ENCODE data around the gene CYP2D6. TPM values are rescaled to one million over a fixed set of nuclear protein-coding genes. Genes with fewer than 3 reads are reported as not detected.
"Not testable (repeated sequence)": the region's sequence is repeated elsewhere in the genome, so short reads cannot be mapped to it uniquely, and the experiment has no call there.

CYP2D6 gene
- total and polyA plus RNA-seq, 4 donors: 0.79 to 9.9 (median 3.4) TPM

DNA sequence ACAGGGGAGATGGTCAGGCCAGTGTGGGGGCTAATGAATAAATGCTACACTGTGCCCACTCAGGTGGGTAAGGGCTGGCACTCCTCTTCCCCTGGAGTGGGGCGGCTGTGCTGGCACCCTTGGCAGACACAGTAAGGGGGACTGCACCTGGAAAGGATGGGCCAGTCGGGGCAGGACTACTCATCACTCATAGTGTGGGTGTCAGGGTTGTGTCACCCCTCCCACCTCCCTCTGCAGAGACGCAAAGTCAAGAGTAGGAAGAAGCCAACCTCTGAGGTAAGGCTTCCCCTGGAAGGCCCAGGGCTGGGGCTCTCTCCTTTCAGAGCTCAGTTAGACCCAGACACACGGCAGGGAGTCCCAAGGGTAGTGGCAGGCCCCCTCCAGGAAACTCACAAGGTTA is 7.1 kb downstream of the CYP2D6 start:
- H3K9me3 ChIP-seq (ENCODE audit: control insufficient read depth, insufficient read depth, low read length); H3K27me3 ChIP-seq (ENCODE audit: control insufficient read depth, insufficient read depth, low read length); H3K4me1 ChIP-seq (ENCODE audit: control insufficient read depth, insufficient read depth, low read length); DNase-seq (ENCODE audit: low read depth in 4 of 6, low spot score in 6 of 6); H3K27ac ChIP-seq (ENCODE audit: low read depth, low read length); H3K4me3 ChIP-seq (ENCODE audit: low read depth, low read length): not testable (repeated sequence)
- peaks cover 19% of the 10 kb centered on the region for H3K36me3 ChIP-seq (ENCODE audit: control insufficient read depth, insufficient read depth, low read length)
- no CpG with 5 or more reads among the region's 4 CpGs for WGBS (ENCODE audit: insufficient coverage)

DNA sequence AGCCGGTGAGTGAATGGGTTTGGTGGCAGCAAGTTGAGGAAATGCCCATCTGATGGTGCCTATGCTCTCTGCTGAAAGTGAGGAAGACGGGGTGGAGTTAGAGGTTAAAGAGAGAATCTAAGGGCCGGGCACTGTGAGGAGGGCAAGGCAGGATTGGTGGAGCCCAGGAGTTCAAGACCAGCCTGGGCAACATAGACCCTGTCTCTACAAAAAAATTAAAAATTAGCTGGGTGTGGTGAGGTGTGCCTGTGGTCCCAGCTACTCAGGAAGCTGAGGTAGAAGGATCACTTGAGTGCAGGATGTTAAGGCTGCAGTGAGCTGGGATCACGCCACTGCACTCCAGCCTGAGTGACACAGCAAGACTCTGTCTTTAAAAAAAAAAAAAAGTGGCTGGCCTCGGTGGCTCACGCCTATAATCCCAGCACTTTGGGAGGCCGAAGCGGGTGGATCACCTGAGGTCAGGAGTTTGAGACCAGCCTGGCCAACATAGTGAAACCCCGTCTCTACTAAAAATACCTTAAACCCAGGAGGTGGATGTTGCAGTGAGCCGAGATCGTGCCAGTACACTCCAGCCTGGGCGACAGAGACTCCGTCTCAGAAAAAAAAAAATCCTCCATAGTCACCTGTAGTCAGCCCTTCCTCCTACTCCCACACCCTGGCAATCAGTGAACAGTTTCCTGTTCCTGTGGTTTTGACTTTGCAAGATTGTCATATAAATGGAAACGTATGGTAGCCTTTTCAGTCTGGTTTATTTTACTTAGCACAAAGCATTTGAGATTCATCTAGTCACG is 10.2 kb downstream of the CYP2D6 start:
- not testable (repeated sequence) for H3K9me3 ChIP-seq (ENCODE audit: control insufficient read depth, insufficient read depth, low read length); H3K27ac ChIP-seq (ENCODE audit: low read depth, low read length); DNase-seq (ENCODE audit: low read depth in 4 of 6, low spot score in 6 of 6); H3K27me3 ChIP-seq (ENCODE audit: control insufficient read depth, insufficient read depth, low read length); H3K4me1 ChIP-seq (ENCODE audit: control insufficient read depth, insufficient read depth, low read length); H3K4me3 ChIP-seq (ENCODE audit: low read depth, low read length); H3K36me3 ChIP-seq (ENCODE audit: control insufficient read depth, insufficient read depth, low read length)
- 88% methylated on average over 13 of the region's 15 CpGs for WGBS (ENCODE audit: insufficient coverage)

DNA sequence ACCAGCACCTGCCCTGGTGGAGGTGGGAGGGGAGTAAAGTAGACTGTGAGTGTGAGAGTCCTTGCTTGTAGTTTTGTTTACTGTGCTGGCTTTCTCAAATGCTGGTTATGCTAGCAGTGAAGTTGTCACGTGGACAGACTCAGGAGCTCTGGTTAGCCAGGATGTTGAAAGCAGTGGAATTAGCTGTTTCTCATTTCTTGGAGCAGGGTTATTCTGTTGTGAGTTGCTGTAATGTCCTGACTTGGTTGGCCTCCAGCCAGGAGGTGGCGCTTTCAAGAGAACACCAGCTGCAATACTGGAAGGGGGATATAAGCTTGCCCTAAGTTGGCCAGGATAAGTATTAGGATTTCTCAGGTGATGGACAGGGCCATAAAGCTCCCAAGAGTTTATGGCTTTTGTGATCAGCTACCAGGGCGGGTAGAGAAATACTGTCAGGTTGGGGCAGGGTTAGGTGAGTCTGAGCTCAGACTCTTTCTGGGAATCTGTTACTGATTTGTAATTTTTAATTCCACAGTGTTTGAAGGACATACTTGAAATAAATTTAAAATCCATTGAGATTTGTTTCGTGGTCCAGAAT is 13.7 kb downstream of the CYP2D6 start:
- Histone ChIP-seq H3K9me3 (ENCODE audit: control insufficient read depth, insufficient read depth, low read length) (no peaks in the 10 kb centered on the region), H3K27ac (ENCODE audit: low read depth, low read length) (no peak overlapping the region)
- WGBS (ENCODE audit: insufficient coverage): 65% methylated on average over 3 of the region's 4 CpGs

DNA sequence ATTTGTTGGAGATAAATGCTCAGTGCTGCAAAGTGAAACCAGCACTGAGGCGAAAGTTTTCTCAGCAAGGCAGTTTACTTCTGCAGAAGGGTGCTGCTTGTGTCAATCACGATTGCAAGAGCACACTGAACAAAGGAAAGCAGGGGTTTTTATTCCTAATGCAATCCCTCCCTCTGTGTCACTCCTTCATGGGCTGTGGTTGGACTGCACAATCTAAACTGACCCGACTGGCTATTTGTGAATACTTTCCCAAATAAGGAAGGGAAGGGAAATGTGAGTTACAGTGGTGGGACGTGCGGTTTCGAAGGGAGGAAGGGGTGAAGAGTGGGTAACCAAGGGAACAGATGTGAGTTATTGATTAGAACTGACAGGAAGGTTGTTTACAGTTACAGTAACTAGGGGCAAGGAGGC is 15.2 kb downstream of the CYP2D6 start:
- not testable (repeated sequence) for H3K27me3 ChIP-seq (ENCODE audit: control insufficient read depth, insufficient read depth, low read length); H3K4me1 ChIP-seq (ENCODE audit: control insufficient read depth, insufficient read depth, low read length); DNase-seq (ENCODE audit: low read depth in 4 of 6, low spot score in 6 of 6); H3K27ac ChIP-seq (ENCODE audit: low read depth, low read length); H3K36me3 ChIP-seq (ENCODE audit: control insufficient read depth, insufficient read depth, low read length); H3K9me3 ChIP-seq (ENCODE audit: control insufficient read depth, insufficient read depth, low read length); H3K4me3 ChIP-seq (ENCODE audit: low read depth, low read length)
- WGBS (ENCODE audit: insufficient coverage): 81% methylated on average over 4 of the region's 6 CpGs

More for the DNA sequence above, 13.7 kb downstream of the CYP2D6 start:
- H3K4me1 ChIP-seq (ENCODE audit: control insufficient read depth, insufficient read depth, low read length): no peaks in the 10 kb centered on the region
- H3K36me3 ChIP-seq (ENCODE audit: control insufficient read depth, insufficient read depth, low read length): no peaks in the 10 kb centered on the region
- H3K27me3 ChIP-seq (ENCODE audit: control insufficient read depth, insufficient read depth, low read length): no peaks in the 10 kb centered on the region
- DNase-seq (ENCODE audit: low read depth in 4 of 6, low spot score in 6 of 6): no peak
- H3K4me3 ChIP-seq (ENCODE audit: low read depth, low read length): no peak overlapping the region

DNA sequence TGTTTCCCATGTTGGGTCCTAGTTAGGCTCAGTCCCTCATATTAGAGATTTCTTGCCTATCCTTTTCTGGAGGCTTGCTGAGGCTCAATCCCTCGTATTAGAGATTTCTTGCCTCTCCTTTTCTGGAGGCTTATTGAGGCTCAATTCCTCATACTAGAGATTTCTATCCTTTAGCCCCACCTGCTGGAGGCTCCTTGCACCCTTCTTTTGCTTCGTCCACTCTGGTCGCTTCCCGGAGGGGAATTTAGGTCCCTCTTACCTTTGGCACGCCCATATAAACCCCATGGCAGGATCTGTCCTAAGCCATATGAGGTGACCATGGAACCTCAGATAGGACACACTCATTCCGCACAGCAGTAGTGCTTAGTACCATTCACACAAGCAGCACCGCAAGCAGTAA is 15.9 kb downstream of the CYP2D6 start:
- 86% methylated on average over 7 of the region's 7 CpGs for WGBS (ENCODE audit: insufficient coverage)

DNA sequence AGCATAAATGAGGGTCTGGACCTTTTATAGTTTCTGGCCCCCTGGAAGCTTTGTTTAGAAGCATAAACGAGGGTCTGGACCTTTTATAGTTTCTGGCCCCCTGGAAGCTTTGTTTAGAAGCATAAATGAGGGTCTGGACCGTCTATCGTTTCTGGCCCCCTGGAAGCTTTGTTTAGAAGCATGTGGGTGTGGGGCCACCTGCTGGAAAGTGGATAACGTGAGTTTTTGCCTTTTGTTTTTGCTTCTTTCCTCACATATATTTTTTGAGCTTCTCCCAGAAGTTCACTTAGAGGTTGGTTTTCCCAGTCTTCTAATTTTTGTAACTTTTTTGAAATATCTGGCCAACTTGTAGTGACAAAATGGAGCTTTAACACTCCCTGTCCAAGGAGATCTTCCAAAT is 17.8 kb downstream of the CYP2D6 start:
- peak in 1 of 6 donors; percentile 42 for DNase-seq (ENCODE audit: low read depth in 4 of 6, low spot score in 6 of 6)
- not testable (repeated sequence) for H3K36me3 ChIP-seq (ENCODE audit: control insufficient read depth, insufficient read depth, low read length); H3K9me3 ChIP-seq (ENCODE audit: control insufficient read depth, insufficient read depth, low read length); H3K4me3 ChIP-seq (ENCODE audit: low read depth, low read length); H3K27me3 ChIP-seq (ENCODE audit: control insufficient read depth, insufficient read depth, low read length); H3K4me1 ChIP-seq (ENCODE audit: control insufficient read depth, insufficient read depth, low read length); H3K27ac ChIP-seq (ENCODE audit: low read depth, low read length)
- WGBS (ENCODE audit: insufficient coverage): no CpG with 5 or more reads among the region's 4 CpGs

More for the DNA sequence above, 15.9 kb downstream of the CYP2D6 start:
- Histone ChIP-seq H3K4me3 (ENCODE audit: low read depth, low read length) (no peak overlapping the region), H3K36me3 (ENCODE audit: control insufficient read depth, insufficient read depth, low read length) (no peaks in the 10 kb centered on the region), H3K9me3 (ENCODE audit: control insufficient read depth, insufficient read depth, low read length) (no peaks in the 10 kb centered on the region), H3K27me3 (ENCODE audit: control insufficient read depth, insufficient read depth, low read length) (no peaks in the 10 kb centered on the region), H3K4me1 (ENCODE audit: control insufficient read depth, insufficient read depth, low read length) (no peaks in the 10 kb centered on the region), H3K27ac (ENCODE audit: low read depth, low read length) (no peak overlapping the region)
- no peak for DNase-seq (ENCODE audit: low read depth in 4 of 6, low spot score in 6 of 6)

DNA sequence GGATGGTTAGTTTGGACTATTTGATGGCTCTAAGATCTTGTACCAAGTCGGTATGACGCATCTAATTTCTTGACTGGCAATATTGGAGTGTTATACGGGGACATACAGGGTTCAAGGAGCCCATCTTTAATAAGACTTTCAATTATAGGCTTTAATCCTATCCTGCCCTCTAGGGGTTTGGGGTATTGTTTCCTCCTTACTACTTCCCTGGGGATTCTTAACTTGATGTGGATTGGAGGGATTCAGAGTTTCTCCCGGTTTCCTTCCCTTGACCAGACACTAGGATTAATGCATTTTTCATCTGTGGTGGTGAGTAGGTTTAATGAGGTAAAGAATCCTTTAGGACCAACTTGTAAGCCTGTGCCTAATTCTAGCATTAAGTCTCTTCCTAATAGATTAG is 18.8 kb downstream of the CYP2D6 start:
- Histone ChIP-seq H3K27ac (ENCODE audit: low read depth, low read length) (no peak overlapping the region), H3K4me3 (ENCODE audit: low read depth, low read length) (no peak overlapping the region), H3K4me1 (ENCODE audit: control insufficient read depth, insufficient read depth, low read length) (no peaks in the 10 kb centered on the region), H3K9me3 (ENCODE audit: control insufficient read depth, insufficient read depth, low read length) (no peaks in the 10 kb centered on the region), H3K36me3 (ENCODE audit: control insufficient read depth, insufficient read depth, low read length) (peaks cover 2% of the 10 kb centered on the region), H3K27me3 (ENCODE audit: control insufficient read depth, insufficient read depth, low read length) (no peaks in the 10 kb centered on the region)
- no peak for DNase-seq (ENCODE audit: low read depth in 4 of 6, low spot score in 6 of 6)
- no CpG with 5 or more reads among the region's 4 CpGs for WGBS (ENCODE audit: insufficient coverage)

DNA sequence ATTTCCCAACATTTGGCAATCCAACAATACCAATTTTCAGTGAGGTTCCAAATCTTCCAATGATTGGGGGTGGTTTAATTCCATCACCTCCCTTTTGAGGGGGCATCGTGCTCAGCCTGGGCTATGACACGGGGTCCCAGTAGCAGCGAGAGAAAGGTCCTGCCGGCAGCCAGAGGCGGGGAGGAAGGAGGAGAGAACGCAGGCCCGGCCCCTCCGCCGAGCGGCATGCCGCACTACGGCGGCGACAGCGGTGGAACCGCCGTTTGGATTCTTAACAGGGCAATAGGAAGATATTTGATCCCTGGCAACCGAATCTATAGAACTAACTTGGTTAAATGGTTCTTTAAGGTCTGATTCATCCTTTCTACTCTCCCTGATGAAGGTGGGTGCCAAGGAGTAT is 21.8 kb downstream of the CYP2D6 start:
- Histone ChIP-seq H3K27me3 (ENCODE audit: control insufficient read depth, insufficient read depth, low read length) (no peaks in the 10 kb centered on the region), H3K27ac (ENCODE audit: low read depth, low read length) (no peak overlapping the region), H3K4me1 (ENCODE audit: control insufficient read depth, insufficient read depth, low read length) (no peaks in the 10 kb centered on the region), H3K36me3 (ENCODE audit: control insufficient read depth, insufficient read depth, low read length) (peaks cover 2% of the 10 kb centered on the region), H3K4me3 (ENCODE audit: low read depth, low read length) (no peak overlapping the region), H3K9me3 (ENCODE audit: control insufficient read depth, insufficient read depth, low read length) (peaks cover 5% of the 10 kb centered on the region)
- no peak for DNase-seq (ENCODE audit: low read depth in 4 of 6, low spot score in 6 of 6)
- 33% methylated on average over 18 of the region's 18 CpGs for WGBS (ENCODE audit: insufficient coverage)

DNA sequence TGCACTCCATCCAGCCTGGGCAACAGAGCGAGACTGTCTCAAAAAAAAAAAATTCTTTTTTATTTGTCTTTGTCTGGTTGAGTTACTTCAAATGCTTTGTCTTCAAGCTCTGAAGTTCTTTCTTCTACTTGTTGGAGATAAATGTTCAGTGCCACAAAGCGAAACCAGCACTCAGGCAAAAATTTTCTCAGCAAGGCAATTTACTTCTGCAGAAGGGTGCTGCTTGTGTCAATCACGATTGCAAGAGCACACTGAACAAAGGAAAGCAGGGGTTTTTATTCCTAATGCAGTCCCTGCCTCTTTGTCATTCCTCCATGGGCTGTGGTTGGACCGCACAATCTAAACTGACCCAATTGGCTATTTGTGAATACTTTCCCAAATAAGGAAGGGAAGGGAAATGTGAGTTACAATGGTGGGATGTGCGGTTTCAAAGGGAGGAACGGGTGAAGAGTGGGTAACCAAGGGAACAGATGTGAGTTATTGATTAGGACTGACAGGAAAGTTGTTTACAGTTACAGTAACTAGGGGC is 26.2 kb downstream of the CYP2D6 start:
- H3K27ac ChIP-seq (ENCODE audit: low read depth, low read length); H3K9me3 ChIP-seq (ENCODE audit: control insufficient read depth, insufficient read depth, low read length); H3K27me3 ChIP-seq (ENCODE audit: control insufficient read depth, insufficient read depth, low read length); DNase-seq (ENCODE audit: low read depth in 4 of 6, low spot score in 6 of 6); H3K4me1 ChIP-seq (ENCODE audit: control insufficient read depth, insufficient read depth, low read length); H3K4me3 ChIP-seq (ENCODE audit: low read depth, low read length): not testable (repeated sequence)
- peaks cover 13% of the 10 kb centered on the region for H3K36me3 ChIP-seq (ENCODE audit: control insufficient read depth, insufficient read depth, low read length)
- 94% methylated on average over 4 of the region's 6 CpGs for WGBS (ENCODE audit: insufficient coverage)

DNA sequence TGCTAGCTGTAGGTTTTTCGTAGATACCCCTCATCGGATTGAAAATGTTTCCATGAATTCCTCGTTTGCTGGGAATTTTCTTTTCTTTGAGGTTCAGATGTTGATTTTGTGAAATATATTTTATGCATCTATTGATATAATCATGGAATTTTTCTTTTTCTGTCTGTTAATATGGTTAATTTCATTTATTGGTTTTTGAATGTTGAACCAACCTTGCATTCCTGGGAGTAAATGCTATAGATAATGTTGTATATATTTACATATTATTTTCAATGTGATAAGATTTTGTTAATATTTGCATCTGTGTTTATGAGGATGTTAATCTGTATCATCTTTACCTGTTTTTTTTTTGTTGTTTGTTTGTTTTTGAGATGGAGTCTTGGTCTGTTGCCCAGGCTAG is 29.4 kb downstream of the CYP2D6 start:
- DNase-seq (ENCODE audit: low read depth in 4 of 6, low spot score in 6 of 6): peak in 1 of 6 donors; percentile 6
- Histone ChIP-seq H3K27ac (ENCODE audit: low read depth, low read length) (no peak overlapping the region), H3K4me1 (ENCODE audit: control insufficient read depth, insufficient read depth, low read length) (no peaks in the 10 kb centered on the region), H3K9me3 (ENCODE audit: control insufficient read depth, insufficient read depth, low read length) (peaks cover 10% of the 10 kb centered on the region), H3K36me3 (ENCODE audit: control insufficient read depth, insufficient read depth, low read length) (peaks cover 16% of the 10 kb centered on the region), H3K27me3 (ENCODE audit: control insufficient read depth, insufficient read depth, low read length) (no peaks in the 10 kb centered on the region), H3K4me3 (ENCODE audit: low read depth, low read length) (no peak overlapping the region)
- WGBS (ENCODE audit: insufficient coverage): no CpG with 5 or more reads among the region's 3 CpGs

Data from spinal cord (tissue), 10 donors.